NCI-H446 treated with DMSO at 0.1 percent for 48 hours (cell line): ENCODE results near the gene KCNQ1.

ENCODE experiments used
- DNase-seq: peaks from one replicate; lab custom pipeline; 2025; lab: John Stamatoyannopoulos, UW

Gene KCNQ1

GRCh38 chr11:2510626-2511402 lies 66.0 kb downstream of the KCNQ1 start:
- no peak for DNase-seq

- DNase-seq, result no peak
Observed at GRCh38 chr11:2511421-2512369, 66.9 kb downstream of the KCNQ1 start.

GRCh38 chr11:2512431-2513407 lies 67.9 kb downstream of the KCNQ1 start:
- no peak for DNase-seq

GRCh38 chr11:2513441-2513840 lies 68.6 kb downstream of the KCNQ1 start:
- DNase-seq, result no peak

- DNase-seq, result no peak
Observed at GRCh38 chr11:2515401-2516275, 70.8 kb downstream of the KCNQ1 start.

- DNase-seq, result no peak
Observed at GRCh38 chr11:2516276-2517015, 71.6 kb downstream of the KCNQ1 start.

- no peak for DNase-seq
Observed at GRCh38 chr11:2517016-2517385, 72.2 kb downstream of the KCNQ1 start.

- no peak for DNase-seq
Observed at GRCh38 chr11:2517386-2518064, 72.7 kb downstream of the KCNQ1 start.

GRCh38 chr11:2518111-2518982 lies 73.5 kb downstream of the KCNQ1 start:
- DNase-seq, result no peak

- no peak for DNase-seq
Observed at GRCh38 chr11:2518983-2519340, 74.2 kb downstream of the KCNQ1 start.

GRCh38 chr11:2519517-2519861 lies 74.7 kb downstream of the KCNQ1 start:
- no peak for DNase-seq

- DNase-seq, result no peak
Observed at GRCh38 chr11:2519862-2520735, 75.3 kb downstream of the KCNQ1 start.

- DNase-seq, result no peak
Observed at GRCh38 chr11:2520736-2521035, 75.9 kb downstream of the KCNQ1 start.

- DNase-seq, result no peak
Observed at GRCh38 chr11:2521081-2521732, 76.4 kb downstream of the KCNQ1 start.

- DNase-seq, result no peak
Observed at GRCh38 chr11:2521733-2522630, 77.2 kb downstream of the KCNQ1 start.

- DNase-seq, result no peak
Observed at GRCh38 chr11:2522631-2523255, 77.9 kb downstream of the KCNQ1 start.
